ENCODE data around the gene SLC12A1. TPM values are rescaled to one million over a fixed set of nuclear protein-coding genes. Genes with fewer than 3 reads are reported as not detected.

SLC12A1 gene
- total and polyA plus RNA-seq, 7 donors = not detected

DNA sequence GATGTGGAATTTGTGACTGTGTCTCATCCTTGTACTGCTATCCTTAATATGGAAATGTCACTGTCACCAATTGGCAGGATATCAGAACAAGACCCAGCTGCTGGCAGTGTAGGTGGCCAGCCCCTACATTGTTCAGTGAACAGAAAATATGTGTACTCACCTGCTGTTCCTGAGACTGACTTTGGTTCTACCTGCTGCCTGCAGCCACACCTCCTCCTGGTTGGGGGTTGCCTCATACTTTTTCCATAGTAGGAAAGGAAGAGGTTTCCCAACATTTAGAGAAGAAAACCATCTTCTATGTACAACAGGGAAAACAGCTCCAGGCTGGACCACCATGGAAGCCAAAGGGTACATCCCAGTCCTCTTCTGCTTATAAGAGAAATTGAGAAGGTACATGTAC lies 35.9 kb downstream of the SLC12A1 start:
- intact Hi-C loops (cut with DNase I) = no loop called here
- Histone ChIP-seq H3K4me1 (no peaks in the 10 kb centered on the region), H3K9me3 (no peaks in the 10 kb centered on the region), H3K27me3 (ENCODE audit: insufficient read depth in 3 of 3, low read length in 2 of 3) (no peaks in the 10 kb centered on the region), H3K27ac (no peak overlapping the region), H3K36me3 (ENCODE audit: insufficient read depth in 1 of 2, low read depth in 1 of 2) (no peaks in the 10 kb centered on the region), H3K4me3 (no peak overlapping the region)
- DNase-seq = no peak
- ATAC-seq = no peak
- TF ChIP-seq, protein P1, sequence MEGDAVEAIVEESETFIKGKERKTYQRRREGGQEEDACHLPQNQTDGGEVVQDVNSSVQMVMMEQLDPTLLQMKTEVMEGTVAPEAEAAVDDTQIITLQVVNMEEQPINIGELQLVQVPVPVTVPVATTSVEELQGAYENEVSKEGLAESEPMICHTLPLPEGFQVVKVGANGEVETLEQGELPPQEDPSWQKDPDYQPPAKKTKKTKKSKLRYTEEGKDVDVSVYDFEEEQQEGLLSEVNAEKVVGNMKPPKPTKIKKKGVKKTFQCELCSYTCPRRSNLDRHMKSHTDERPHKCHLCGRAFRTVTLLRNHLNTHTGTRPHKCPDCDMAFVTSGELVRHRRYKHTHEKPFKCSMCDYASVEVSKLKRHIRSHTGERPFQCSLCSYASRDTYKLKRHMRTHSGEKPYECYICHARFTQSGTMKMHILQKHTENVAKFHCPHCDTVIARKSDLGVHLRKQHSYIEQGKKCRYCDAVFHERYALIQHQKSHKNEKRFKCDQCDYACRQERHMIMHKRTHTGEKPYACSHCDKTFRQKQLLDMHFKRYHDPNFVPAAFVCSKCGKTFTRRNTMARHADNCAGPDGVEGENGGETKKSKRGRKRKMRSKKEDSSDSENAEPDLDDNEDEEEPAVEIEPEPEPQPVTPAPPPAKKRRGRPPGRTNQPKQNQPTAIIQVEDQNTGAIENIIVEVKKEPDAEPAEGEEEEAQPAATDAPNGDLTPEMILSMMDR (IDR thresholded peaks at IDR 0.05) = no peak

GRCh38 chr15:48242535-48242934 lies 36.4 kb downstream of the SLC12A1 start:
- no peaks in the 10 kb centered on the region for H3K9me3 ChIP-seq
- TF ChIP-seq, protein P1 (IDR thresholded peaks at IDR 0.05) = no peak
- H3K27ac ChIP-seq = no peak overlapping the region
- no peak overlapping the region for H3K4me3 ChIP-seq
- no peaks in the 10 kb centered on the region for H3K4me1 ChIP-seq
- intact Hi-C loops (cut with DNase I) = no loop called here
- DNase-seq = no peak
- 90 to 91% (median 90%) methylated on average over 4 of the region's 4 CpGs for WGBS, 3 donors
- H3K27me3 ChIP-seq (ENCODE audit: insufficient read depth in 3 of 3, low read length in 2 of 3) = no peaks in the 10 kb centered on the region
- no peak for ATAC-seq
- no peaks in the 10 kb centered on the region for H3K36me3 ChIP-seq (ENCODE audit: insufficient read depth in 1 of 2, low read depth in 1 of 2)

DNA sequence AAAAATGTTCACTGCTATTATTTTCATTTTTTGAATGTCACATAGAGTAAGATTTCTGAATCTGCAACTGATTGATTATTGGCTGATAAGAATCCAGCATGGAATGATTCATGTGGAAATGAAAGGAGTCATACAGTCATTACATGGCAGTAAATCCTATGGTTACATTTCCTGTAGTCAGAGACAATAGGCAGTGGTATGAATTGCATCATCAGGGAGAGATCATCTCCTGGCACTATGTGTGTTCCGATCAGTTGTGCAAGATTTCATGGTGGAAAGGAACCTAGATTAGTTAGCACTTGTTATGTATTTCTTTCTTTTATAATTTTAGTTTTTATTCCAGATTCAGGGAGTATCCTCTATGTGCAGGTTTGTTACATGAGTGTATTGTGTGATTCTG lies 38.8 kb downstream of the SLC12A1 start:
- no peak overlapping the region for H3K27ac ChIP-seq
- WGBS, 3 donors = 53 to 60% (median 58%) methylated on average over 1 of the region's 1 CpG
- no peaks in the 10 kb centered on the region for H3K4me1 ChIP-seq
- no peak for ATAC-seq
- H3K36me3 ChIP-seq (ENCODE audit: insufficient read depth in 1 of 2, low read depth in 1 of 2) = no peaks in the 10 kb centered on the region
- no peaks in the 10 kb centered on the region for H3K9me3 ChIP-seq
- no peaks in the 10 kb centered on the region for H3K27me3 ChIP-seq (ENCODE audit: insufficient read depth in 3 of 3, low read length in 2 of 3)
- TF ChIP-seq, protein P1 (IDR thresholded peaks at IDR 0.05) = no peak
- no peak overlapping the region for H3K4me3 ChIP-seq
- intact Hi-C loops (cut with DNase I) = no loop called here
- DNase-seq = no peak

DNA sequence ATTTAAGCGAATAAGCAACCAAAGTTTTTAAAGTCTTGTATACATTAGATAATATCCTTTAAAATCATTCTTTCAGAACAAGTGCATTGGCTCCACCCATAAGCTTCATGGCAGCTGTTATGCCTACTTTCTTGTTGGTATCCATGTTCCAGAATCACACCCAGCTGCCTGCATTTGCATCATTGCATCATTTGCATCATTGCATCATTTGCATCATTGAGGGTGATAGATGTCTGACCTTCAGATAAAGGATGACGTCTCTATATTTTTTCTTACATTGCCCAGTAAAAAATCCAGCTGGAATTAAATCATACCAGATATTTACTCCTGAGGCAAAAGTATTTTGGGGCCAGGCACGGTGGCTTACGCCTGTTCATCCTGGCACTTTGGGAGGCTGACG lies 42.3 kb downstream of the SLC12A1 start:
- WGBS, 3 donors = 61 to 86% (median 82%) methylated on average over 5 of the region's 5 CpGs
- H3K4me3 ChIP-seq = no peak overlapping the region
- H3K4me1 ChIP-seq = no peaks in the 10 kb centered on the region
- H3K9me3 ChIP-seq = no peaks in the 10 kb centered on the region
- ATAC-seq (no peak), DNase-seq (no peak)
- intact Hi-C loops (cut with DNase I) = no loop called here
- no peaks in the 10 kb centered on the region for H3K36me3 ChIP-seq (ENCODE audit: insufficient read depth in 1 of 2, low read depth in 1 of 2)
- no peak overlapping the region for H3K27ac ChIP-seq
- TF ChIP-seq, protein P1 (IDR thresholded peaks at IDR 0.05) = no peak
- peaks cover 0 to 3% (median 0%) of the 10 kb centered on the region in 3 donors for H3K27me3 ChIP-seq (ENCODE audit: insufficient read depth in 3 of 3, low read length in 2 of 3)

- Histone ChIP-seq H3K4me1 (no peaks in the 10 kb centered on the region), H3K9me3 (no peaks in the 10 kb centered on the region), H3K27ac (no peak overlapping the region), H3K4me3 (no peak overlapping the region), H3K36me3 (ENCODE audit: insufficient read depth in 1 of 2, low read depth in 1 of 2) (no peaks in the 10 kb centered on the region), H3K27me3 (ENCODE audit: insufficient read depth in 3 of 3, low read length in 2 of 3) (peaks cover 0 to 3% (median 0%) of the 10 kb centered on the region in 3 donors)
- intact Hi-C loops (cut with DNase I) = no loop called here
- TF ChIP-seq, protein P1 (IDR thresholded peaks at IDR 0.05) = peak; percentile 32
- WGBS, 3 donors = 33 to 38% (median 37%) methylated on average over 6 of the region's 6 CpGs
- ATAC-seq (no peak), DNase-seq (peak in 1 of 2 donors; percentile 15)
Measured at GRCh38 chr15:48250640-48251076, 44.6 kb downstream of the SLC12A1 start.
